Stimulated activated CD4-positive, alpha-beta T cell treated with anti-CD3 and anti-CD28 coated beads, Interleukin-1b, Interleukin-23, amount 100 ng/mL, for 24 hours (primary cell): Measurements from ENCODE around the gene PLD1.
"Not testable (repeated sequence)": the region's sequence is repeated elsewhere in the genome, so short reads cannot be mapped to it uniquely, and the experiment has no call there.

ENCODE experiments used
- DNase-seq, 4 experiments: peaks; one replicate each; pipeline ENCODE4 v3.0.0-alpha.2; 2020; ENCODE audit warnings: low read depth in 4 of 4, low spot score in 1 of 4

The PLD1 gene

DNA sequence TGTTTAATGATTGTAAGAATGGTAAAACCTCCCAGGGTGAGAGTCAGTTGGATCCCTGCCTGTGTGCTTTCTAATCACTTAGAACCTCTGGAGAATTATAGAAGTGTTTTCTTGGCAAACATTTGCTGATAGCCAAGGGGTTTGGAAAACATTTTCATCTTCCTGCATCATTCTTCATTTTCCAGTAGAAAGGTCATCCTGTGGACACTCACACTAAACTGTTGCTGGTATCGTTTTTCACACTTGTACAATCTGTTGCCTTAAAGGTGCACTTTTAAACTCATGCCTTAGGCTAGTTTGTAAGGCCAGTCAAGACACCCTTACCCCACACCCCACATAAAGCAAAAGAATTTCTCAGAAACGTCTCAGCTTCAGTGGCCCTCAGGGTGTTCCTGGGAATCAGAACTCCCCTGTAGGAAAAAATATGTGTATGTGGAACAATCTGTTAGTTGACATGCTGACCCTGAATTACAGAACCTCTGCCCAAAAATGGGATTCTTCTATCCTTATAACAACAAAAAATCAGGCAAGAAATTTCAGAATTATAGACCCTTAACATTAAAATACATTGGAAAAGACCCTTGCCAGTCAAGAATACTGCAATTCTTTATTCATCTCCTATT, 5.8 kb upstream of the PLD1 start:
- no peak for DNase-seq

DNA sequence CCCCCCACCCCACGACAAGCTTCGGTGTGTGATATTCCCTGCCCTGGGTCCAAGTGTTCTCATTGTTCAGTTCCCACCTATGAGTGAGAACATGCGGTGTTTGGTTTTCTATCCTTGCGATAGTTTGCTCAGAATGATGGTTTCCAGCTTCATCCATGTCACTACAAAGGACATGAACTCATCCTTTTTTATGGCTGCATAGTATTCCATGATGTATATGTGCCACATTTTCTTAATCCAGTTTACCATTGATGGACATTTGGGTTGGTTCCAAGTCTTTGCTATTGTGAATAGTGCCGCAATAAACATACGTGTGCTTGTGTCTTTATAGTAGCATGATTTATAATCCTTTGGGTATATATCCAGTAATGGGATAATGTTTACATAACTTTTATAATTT, 4.4 kb upstream of the PLD1 start:
- not testable (repeated sequence) for DNase-seq

DNA sequence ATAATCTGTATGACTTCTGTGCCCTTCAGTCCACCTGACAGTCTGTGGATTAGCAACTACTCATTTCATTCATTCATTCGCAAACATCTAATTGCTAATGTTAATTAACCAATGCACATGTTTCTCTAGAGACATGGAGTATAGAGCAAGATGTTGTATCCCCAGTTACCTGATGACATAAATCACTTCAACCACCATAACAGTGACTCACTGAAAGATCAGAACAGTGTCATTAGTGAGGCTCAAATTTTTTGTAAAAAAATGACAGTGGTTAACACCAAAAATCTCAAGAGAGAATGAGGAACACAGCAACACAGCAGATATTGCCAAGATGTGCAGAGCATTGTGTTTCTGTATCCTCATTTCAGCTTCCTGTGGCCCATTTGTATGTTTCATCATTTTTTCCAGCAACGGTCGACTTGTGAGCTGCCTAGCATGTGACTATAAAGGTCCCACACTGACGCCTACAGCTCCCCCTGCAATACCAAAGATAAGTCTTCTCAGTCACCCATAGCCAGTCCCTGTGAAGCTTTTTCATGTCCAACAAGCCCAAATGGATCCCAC, 3.7 kb upstream of the PLD1 start:
- no peak for DNase-seq

DNA sequence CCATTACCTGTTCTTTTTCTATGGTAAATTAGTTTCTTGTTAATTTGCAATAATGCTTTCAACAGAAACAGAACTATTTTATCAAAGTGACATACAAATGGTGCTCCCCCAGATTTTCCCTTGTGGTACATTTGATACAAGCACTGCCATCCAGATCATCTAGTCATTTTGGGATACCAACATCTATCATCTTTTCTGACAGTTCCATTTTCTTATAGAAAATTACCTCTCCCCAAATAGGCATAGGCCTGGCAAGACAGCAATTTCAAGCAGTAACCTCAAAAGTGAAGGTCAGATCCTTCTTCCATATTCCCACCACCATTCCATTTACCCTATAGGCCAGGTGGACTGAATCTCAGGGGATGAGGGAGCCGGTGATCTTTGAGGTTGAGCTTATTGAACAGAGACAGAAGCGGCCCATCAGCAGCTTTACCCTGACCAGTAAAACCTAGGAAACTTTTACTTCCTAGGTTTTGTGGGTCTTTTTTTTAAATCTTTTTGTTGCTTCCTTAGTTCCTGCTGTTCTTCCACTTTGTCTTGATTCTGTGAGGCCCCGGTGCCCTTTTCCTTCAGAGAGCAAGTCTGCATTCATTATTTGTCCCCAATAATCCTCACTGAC, 3.1 kb upstream of the PLD1 start:
- DNase-seq = no peak

DNA sequence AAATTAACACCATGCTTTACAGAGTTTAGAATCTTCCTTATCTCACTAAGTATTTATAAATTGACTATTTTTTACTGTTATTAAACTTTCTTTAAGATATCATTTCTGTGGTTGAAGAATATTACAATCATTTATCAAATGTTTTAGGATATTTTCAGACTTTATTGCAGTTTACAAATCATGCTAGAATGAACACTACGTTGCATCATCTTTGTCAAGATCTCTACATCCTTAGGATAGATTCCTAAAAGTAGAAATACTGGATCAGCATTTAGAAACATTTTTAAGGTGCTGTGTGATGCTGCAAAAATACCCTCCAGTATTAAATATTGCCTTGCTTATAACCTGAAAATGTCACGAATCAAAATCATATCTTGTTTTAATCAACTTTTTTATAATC, 2.5 kb upstream of the PLD1 start:
- no peak for DNase-seq

DNA sequence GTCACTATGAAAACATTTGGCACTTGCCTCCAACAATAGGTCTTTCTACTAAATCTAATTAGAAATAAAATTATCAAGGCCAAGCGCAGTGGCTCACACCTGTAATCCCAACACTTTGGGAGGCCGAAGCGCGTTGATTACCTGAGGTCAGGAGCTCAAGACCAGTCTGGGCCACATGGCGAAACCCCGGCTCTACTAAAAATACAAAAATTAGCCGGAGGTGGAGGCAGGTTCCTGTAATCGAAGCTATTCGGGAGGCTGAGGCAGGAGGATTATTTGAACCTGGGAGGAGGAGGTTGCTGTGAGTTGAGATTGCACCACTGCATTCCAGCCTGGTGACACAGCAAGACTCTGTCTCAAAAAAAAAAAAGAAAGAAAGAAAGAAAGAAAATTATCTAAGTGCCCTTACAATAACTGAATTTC, 1.6 kb upstream of the PLD1 start:
- no peak for DNase-seq

DNA sequence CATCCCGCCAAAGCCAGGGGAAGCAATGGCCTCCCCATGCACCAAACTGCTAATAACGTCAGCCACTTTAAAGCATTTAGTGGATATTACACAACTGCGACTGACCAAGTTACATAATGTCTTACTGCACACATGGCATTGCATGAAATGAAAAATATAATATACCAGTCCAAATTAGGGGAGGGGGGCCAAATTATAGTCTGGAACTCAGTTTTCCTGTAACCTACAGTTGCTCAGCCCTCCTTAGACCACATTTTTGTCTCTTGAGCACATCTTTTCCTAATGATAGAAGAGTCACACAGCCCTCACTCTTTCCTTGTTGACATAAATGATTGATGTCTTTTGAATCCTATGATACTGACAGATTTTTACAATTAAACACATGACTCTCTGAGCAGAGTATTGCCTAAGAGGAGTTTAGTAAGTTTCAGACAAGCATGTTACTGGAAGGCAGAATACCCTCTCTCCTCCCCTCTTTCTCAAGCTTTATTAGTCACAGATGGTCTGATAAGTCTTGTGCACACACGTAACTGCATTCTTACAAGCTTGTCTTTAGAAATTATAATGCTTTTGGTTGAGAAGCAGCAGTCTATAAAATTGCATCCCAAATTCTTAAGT, 1.1 kb upstream of the PLD1 start:
- no peak for DNase-seq

DNA sequence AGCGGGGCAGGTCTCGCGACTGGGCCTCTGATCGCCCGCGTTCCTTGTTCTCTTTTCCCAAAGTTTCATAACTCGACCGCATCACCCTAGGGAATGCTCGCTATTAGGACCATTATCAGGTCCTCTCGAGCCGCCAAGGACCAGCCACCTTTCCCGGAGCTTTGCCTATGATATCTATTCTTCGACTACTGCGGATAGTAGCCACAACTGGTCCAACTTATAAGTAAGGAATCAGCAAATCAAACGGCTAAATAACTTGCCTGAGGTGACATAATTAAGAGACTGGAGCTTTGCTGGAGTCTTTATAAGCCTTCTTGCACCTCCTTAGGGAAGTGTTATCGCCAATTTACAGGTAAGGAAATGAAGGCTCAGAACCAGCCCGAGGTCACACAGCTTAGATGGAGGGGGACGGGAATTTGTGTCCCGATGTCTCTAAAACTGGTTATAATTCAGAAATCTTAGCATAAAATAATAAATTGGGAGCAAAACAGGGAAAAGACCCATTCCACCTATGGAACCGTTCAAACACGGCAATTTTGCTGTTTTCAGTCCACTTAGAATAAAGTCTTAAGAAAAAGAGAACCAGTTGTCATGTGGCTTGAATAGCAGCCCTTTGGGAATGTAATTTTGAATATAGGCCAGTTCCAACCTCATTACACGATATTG, 479 bp upstream of the PLD1 start:
- DNase-seq = no peak

DNA sequence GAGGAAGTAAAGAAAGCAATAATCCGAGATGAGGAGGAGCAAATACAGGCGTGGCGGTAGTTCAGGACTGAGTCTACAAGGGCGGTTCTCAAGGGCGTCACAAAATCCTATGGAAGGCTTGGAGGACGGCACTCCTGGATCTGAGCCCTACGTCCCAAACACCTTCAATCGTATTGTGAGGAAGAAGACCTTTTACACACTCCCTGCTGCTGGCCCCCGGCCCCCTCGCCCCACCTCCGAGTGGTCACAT, 747 bp downstream of the PLD1 start:
- no peak for DNase-seq

DNA sequence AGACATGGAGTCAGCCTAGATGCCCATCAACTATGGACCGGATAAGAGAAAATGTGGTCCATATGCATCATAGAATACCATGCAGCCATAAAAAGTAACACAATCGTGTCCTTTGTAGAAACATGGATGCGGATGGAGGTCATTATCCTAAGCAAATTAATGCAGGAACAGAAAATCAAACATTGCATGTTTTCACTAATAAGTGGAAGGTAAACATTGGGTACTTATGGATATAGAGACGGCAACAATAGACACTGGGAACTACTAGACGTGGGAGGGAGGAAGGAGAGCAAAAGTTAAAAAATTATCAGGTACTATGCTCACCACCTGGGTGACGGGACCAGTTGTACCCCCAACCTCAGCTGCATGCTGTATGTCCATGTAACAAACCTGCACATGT, 2.5 kb downstream of the PLD1 start:
- no peak for DNase-seq

DNA sequence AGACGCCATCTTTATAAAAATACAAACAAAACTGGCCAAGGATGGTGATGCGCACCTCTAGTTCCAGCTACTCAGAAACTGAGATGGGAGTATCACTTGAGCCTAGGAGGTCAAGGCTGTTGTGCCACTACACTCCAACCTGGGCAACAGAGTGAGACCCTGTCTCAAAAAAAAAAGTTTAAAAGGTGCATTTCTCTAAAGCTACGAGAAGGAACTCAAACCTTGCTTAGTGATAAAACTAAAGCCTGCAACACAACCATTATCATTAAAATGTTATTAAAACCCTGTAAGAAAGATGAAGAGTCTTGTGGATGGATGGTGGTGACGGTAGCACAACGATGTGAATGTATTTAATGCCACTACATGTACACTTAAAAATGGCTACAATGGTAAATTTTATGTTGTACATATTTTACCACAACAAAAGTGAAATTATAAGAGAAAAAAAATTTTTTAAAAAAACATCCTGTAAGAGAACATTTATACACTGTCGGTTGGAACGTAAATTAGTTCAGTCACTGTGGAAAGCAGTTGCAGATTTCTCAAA, 3.1 kb downstream of the PLD1 start:
- DNase-seq = no peak

DNA sequence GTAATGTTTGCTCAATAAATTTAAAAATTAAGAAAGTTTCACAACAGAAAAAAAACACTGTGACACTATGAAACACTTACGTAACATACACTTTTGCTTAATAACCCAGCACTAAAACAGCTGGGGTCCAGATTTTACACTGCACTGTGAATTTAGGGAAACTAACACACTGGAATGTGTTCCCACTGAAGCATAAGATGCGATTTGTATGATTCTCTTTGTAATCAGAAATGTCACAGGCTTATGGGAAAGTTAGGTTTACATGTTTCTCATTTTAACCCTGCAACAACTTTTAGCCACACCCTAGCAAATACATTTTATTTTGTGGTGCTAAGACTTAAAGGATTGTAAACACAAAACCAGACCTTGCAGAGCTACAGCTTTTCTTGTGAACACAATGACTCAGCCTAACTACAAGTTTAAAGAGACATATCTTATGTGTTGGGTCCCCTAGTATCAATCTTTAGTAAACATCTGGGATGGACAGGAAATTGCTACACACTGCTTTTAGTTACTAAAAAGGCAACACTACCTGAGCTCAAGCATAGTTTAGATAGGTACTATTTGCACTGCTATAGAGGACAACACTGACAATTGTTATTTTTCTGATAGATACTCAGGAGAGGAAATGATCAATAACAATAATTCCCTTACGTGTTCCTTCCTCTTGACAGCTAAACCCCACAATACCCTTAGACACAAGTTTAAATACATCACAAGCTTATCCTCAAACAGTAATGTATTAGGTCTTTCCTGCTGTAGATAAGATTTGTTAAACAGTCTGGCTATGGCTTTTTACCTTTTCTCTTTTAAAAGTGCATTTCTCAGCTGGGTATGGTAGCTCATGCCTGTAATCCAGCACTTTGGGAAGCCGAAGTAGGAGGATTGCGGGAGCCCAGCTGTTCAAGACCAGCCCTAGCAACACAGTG, 3.8 kb downstream of the PLD1 start:
- no peak for DNase-seq

DNA sequence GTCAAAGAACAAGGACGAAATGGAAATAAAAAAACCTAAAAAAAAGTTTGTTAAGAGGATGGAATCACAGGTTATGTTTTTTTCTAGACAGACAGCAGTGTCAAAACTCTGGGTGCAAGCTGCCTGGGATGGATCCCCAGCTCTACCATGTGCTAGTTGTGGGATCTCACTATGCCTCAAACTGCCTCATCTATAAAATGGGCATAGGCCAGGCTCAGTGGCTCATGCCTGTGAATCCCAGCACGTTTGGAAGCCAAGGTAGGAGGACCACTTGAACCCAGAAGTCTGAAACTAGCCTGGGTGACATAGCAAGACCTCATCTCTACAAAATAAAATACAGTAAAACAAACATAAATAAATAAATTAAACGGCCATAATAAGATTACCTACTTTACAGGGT, 4.6 kb downstream of the PLD1 start:
- no peak for DNase-seq

DNA sequence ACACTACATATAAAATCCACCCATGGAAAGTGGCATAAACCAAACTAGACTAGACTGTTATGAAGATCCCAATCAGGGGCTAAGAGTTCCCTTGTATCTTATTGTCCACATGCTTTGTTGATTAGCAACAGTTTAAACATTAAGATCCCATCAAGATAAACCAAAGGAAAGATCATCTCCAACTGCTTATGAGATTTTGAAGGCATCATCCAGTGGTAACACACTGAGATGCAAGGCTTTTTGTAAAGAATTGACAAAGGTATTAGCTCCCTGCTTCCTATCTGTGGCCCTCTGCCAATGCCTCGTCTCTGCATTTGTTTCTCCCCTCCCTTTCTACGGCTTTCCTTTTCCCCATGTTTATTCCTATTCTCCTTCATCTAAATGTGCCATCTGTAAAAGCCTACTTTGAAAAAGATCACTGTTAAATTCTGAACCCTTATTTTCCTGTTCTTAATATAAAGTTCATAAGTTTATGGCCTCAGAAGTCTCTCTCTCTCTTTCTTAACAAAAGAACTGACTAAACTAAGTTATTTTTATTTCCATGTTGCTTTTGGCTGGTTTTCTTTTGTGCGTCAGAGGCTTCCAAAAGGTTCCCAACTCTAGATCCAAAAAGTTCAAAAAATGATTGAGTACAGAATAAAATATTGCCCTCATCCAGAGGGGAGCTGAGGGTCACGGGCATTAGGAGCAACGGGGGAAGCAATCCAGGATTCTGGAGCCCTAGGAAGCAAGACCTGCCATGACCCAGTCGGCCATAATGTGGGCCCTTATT, 5.5 kb downstream of the PLD1 start:
- no peak for DNase-seq

DNA sequence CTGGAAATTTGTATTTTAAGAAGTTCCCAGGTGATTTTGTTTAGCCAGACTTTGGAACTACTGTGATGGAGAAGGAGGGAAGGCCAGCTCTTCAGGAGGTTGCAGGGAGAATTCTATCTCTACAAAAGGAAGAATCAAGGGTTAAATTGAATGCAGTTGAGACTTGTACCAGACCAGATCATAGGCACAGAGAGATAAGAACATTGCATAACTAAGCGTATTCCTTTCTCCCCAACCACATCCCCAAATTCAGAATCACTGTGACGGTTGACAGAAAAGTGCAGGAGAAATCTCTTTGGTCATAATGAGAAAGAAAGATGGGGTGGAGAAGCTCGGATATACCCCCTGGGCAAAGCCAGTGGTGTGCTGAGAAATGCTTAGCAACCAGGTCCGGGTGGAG, 7.2 kb downstream of the PLD1 start:
- no peak for DNase-seq

DNA sequence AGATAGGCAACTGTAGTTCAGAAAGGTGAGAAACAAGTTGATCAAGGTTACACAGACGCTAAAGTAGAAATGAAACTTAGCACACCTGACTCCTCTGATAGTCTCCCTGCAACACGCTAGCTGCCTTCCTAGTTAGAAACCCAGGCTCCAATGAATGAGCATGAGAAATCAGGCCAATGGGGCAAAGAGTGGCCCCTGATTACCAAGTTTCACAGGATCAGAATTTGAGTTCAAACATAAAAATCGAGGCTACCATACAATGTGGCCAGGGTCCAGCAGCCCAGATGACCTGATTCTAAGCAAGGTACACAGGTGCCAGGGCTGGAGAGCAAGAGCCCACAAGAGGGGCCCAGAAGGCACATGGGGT, 7.7 kb downstream of the PLD1 start:
- no peak for DNase-seq

DNA sequence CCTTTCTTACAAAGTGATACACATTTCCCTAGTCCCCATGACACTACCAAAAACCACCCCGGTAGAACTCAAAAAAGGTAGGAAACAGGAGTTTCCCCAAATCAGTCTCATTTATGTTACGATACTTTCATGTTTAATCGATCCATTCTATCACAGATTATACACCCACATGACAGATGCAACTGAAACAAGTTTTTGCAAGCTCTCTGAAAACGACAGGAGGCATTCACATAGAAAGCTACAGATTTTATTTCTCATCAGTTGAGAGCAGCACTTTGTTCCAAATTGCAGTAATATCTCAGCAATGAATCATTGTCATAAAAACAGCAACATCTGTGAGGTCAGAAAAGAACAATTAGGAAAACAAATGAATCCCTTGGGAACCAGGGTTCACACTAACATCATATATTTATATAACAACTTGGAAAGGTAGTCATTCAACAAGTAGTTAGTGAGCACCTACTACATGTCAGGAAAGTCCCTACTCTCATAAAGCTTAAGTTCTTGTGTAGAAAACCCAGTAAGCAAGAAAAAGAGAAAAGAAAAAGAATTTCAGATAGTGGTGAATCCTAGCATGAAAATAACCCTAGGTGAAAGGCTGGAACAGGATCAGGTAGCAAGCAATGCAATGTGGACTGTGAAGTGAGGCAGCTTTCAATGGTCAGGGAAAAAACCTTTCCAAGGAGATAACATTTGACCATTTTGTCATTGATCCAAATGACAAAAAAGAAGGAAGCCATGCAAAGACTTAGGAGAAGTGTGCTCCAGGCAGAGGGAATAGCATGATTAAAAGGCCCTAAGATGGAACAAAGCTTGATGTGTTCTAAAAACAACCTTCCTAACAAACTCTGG, 8.3 kb downstream of the PLD1 start:
- no peak for DNase-seq

DNA sequence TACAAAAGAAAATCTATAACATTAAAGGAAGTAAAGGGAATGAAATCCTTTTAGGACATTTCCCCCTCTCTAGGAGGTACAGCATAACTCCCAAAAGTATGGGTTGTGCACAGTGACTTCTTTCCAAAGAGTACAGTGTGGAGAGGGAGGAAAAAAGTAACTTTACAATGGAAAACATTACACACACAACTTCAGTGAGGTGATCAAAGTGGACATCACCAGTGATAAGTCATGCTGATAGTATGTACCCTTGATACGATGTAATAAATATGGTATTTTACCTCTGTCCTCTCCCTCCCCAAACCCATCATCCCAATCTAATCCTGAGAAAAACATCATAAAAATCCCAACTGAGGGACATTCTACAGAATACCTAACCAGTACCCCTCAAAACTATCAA, 10.8 kb downstream of the PLD1 start:
- no peak for DNase-seq

DNA sequence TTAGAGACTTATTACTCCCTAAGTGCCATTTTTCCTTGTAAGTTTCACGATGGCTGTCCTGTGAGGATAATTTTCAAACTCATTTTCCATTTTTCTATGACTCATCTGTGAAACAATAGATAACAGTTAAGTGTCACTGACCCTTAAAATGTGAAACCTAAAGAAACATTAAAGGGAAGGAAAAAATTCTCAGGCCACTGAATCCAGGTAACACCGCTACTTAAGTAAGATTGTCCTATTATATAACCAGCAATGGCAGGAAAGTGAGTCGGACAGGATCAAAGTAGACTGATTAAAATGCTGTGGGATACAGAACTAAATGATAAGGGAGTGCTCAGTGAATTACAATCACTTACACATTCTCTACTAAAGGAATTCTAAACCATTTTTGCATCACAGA, 12.4 kb downstream of the PLD1 start:
- DNase-seq = no peak
